Measurements from ENCODE around the gene ABCC6.
"Not testable (repeated sequence)": the region's sequence is repeated elsewhere in the genome, so short reads cannot be mapped to it uniquely, and the experiment has no call there.

Gene ABCC6

GRCh38 chr16:16112450-16113053 lies 110.7 kb downstream of the ABCC6 start:
- DNase-seq (ENCODE audit: low spot score): no peak

GRCh38 chr16:16111639-16112038 lies 111.7 kb downstream of the ABCC6 start:
- no peak for DNase-seq (ENCODE audit: low spot score)

DNA sequence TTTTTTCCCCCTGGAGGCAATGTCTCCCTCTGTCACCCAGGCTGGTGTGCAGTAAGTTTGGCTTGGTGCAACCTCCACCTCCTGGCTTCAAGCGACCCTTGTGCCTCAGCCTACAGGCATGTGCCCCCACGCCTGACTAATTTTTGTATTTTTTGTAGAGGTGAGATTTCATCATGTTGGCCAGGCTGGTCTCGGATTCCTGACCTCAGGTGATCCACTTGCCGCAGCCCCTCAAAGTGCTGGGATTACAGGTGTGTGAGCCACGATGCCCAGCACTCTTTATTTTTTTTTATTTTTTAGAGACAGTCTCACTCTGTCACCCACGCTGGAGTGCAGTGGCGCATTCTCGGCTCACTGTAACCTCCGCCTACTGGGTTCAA lies 113.2 kb downstream of the ABCC6 start:
- DNase-seq (ENCODE audit: low spot score): no peak

GRCh38 chr16:16109453-16110110 lies 113.7 kb downstream of the ABCC6 start:
- DNase-seq (ENCODE audit: low spot score): no peak

DNA sequence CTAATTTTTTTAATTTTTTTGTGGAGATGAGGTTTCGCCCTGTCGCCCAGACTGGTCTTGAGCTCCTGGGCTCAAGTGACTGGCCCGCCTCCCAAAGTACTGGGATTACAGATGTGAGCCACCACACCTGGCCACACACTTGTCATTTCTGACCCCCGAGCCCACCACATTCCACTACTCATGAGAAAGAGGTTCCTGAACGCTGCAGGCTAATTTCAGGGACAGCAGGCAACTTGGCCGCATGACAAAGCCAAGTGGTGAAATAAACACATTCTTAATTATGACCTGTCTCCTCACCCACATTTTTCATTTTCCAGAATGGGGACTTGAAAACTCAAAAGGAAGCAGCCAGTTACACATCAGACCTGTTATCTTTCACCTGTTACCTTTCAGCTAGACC lies 114.5 kb downstream of the ABCC6 start:
- DNase-seq (ENCODE audit: low spot score): no peak

DNA sequence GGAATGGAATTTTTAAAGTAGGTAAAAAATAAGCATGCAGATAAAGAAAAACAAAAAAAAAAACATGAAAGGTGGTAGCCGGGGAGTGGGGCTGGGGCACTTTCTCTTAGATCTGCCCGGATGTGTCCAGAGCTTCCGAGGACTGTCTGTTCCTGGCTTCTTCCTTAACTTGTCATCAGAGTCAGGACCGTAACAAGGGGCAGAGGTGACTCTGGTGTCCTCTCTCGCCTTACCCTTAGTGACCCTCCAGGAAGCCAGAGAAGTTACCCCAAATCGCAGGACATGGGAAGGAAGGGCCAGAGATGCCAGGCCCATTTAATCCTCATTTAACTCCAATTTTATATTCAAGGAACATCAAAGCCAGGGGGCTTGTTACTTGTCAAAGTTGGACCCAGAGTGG lies 115.5 kb downstream of the ABCC6 start:
- DNase-seq (ENCODE audit: low spot score): no peak

DNA sequence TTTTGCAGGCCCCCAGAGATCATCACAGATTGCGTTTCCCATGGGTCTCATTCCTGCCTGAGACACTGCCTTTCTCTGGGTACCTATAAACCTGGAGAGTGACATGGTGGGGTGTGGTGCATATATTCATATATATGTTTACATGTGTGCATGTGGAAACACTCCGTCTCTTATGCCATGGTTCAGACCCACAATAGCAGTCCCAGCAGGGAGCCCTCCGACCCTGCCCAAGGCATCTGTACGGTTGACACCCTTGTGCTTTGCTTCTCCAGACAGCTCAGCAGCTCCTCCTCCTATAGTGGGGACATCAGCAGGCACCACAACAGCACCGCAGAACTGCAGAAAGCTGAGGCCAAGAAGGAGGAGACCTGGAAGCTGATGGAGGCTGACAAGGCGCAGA lies 116.8 kb downstream of the ABCC6 start:
- no peak for DNase-seq (ENCODE audit: low spot score)

GRCh38 chr16:16105646-16106045 lies 117.6 kb downstream of the ABCC6 start:
- no peak for DNase-seq (ENCODE audit: low spot score)

DNA sequence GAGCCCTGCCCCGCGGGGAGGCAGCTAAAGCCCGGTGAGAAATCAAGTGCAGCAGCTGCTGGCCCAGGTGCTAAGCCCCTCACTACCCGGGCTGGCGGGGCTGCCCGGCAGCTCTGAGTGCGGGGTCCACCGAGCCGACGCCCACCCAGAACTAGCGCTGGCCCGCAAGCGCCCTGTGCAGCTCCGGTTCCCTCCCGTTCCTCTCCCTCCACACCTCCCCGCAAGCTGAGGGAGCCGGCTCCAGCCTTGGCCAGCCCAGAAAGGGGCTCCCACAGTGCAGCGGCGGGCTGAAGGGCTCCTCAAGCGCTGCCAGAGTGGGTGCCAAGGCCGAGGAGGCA lies 118.5 kb downstream of the ABCC6 start:
- not testable (repeated sequence) for DNase-seq (ENCODE audit: low spot score)

- not testable (repeated sequence) for DNase-seq (ENCODE audit: low spot score)
These were observed 119.0 kb downstream of the ABCC6 start for GRCh38 chr16:16104132-16104803.

GRCh38 chr16:16102738-16103137 lies 120.6 kb downstream of the ABCC6 start:
- DNase-seq (ENCODE audit: low spot score): no peak

- DNase-seq (ENCODE audit: low spot score): no peak
These were observed 121.7 kb downstream of the ABCC6 start for GRCh38 chr16:16101585-16101984.

- no peak for DNase-seq (ENCODE audit: low spot score)
These were observed 122.7 kb downstream of the ABCC6 start for GRCh38 chr16:16100631-16101030.

DNA sequence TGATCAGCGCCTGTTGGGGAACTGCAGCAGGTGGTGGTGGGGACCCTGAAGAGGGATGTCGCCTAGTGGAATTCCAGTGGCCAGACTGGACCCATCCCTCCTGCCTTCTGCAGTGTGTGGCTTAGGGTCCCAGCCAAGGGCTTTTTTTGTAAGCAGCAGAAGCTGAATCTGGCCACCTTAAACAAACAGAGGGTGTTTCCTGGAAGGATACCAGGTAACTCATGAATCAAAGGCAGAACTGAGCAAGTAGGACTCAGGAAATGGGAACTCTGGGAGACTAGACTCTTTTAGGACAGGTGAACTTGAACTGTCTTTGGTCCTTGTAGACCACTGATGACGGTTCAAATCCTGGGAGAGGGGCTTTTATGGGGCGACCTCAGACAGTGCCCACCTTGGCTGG lies 124.0 kb downstream of the ABCC6 start:
- no peak for DNase-seq (ENCODE audit: low spot score)
